Central memory CD8-positive, alpha-beta T cell (primary cell): ENCODE data around the gene RAB8B.
A peak's percentile ranks its signal among the peaks of the same experiment; 100 is the strongest.

ENCODE experiments used
- ATAC-seq: fragments of 150-1000 bp; cut with Tn5 transposase; replicated peaks from 2 replicates; pipeline ENCODE4 v1.10.0; 2022; ENCODE audit warnings: mild to moderate bottlenecking, moderate FRiP score, moderate number of reproducible peaks; ENCODE audit not compliant: poor library complexity, severe bottlenecking; ENCODE audit errors: extremely low read depth
- DNase-seq, 2 donors: peaks; one replicate each; pipeline ENCODE4 v3.0.0; 2021; ENCODE audit warnings: low spot score in 2 of 2
- H3K27ac Mint-ChIP-seq: one replicate; pipeline ENCODE4 v1.8.0; 2022; ENCODE audit warnings: low read depth, mild to moderate bottlenecking, moderate library complexity, mixed read lengths
- H3K27me3 Mint-ChIP-seq: one replicate; pipeline ENCODE4 v1.8.0; 2022; ENCODE audit warnings: mixed read lengths
- H3K36me3 Mint-ChIP-seq: one replicate; pipeline ENCODE4 v1.8.0; 2022; ENCODE audit warnings: mild to moderate bottlenecking, moderate library complexity, mixed read lengths; ENCODE audit not compliant: insufficient read depth
- H3K4me1 Mint-ChIP-seq: one replicate; pipeline ENCODE4 v1.8.0; 2022; ENCODE audit warnings: mixed read lengths
- H3K4me3 Mint-ChIP-seq: one replicate; pipeline ENCODE4 v1.8.0; 2022; ENCODE audit warnings: mild to moderate bottlenecking, moderate library complexity, mixed read lengths
- H3K9me3 Mint-ChIP-seq: one replicate; pipeline ENCODE4 v1.8.0; 2022; ENCODE audit warnings: mixed read lengths

The RAB8B gene

GRCh38 chr15:63188247-63188925 is 1.0 kb upstream of the RAB8B start:
- no peak for ATAC-seq
- Mint-ChIP-seq H3K9me3 (no peaks in the 10 kb centered on the region), H3K4me3 (peak overlapping the region; percentile 95), H3K36me3 (peaks cover 11% of the 10 kb centered on the region), H3K27me3 (no peaks in the 10 kb centered on the region), H3K4me1 (peaks cover 30% of the 10 kb centered on the region), H3K27ac (peak overlapping the region; percentile 93)
- DNase-seq: no peak

DNA sequence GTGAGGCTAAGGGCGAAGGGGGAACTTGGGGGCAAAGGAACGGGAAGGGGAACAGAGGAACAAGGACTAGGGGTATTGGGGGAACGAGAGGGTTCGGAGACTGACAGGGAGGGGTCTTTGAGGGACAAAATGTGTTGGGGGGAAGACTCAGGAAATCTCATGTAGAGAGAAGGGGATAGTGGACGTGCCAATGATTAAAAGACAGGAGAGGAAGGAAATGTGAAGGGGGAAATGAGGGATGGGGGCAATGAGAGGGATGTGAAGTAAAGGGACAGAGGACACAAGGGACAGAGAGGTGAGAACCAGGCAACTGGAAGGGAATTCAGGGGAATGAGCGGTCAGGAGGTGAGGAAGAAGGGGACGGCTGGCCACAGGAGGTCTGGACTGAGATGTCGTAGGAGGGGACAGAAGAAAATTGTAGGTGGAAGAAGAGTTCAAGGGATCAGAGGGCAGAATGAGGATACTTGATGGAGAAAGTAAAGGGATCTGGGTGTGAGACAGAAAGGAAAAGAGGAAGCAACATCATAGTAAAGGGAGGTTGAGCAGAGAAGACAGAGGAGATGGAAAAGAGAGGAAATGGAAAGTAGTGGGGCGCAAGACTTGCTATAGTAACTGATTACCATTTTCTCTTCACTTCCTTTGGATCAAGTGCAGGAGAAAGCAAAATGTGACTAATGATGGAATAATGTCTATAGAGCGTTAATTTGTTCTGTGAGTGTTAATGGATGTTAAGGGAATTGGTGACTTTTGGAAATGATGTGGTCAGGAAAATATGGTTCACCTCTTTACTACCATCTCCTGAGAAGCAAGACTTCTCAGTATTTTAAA is 749 bp downstream of the RAB8B start:
- H3K4me3 Mint-ChIP-seq: peak overlapping the region; percentile 95
- H3K9me3 Mint-ChIP-seq: no peaks in the 10 kb centered on the region
- H3K4me1 Mint-ChIP-seq: peaks cover 43% of the 10 kb centered on the region
- H3K36me3 Mint-ChIP-seq: peaks cover 11% of the 10 kb centered on the region
- no peaks in the 10 kb centered on the region for H3K27me3 Mint-ChIP-seq
- H3K27ac Mint-ChIP-seq: peak overlapping the region; percentile 93
- DNase-seq: no peak
- no peak for ATAC-seq

DNA sequence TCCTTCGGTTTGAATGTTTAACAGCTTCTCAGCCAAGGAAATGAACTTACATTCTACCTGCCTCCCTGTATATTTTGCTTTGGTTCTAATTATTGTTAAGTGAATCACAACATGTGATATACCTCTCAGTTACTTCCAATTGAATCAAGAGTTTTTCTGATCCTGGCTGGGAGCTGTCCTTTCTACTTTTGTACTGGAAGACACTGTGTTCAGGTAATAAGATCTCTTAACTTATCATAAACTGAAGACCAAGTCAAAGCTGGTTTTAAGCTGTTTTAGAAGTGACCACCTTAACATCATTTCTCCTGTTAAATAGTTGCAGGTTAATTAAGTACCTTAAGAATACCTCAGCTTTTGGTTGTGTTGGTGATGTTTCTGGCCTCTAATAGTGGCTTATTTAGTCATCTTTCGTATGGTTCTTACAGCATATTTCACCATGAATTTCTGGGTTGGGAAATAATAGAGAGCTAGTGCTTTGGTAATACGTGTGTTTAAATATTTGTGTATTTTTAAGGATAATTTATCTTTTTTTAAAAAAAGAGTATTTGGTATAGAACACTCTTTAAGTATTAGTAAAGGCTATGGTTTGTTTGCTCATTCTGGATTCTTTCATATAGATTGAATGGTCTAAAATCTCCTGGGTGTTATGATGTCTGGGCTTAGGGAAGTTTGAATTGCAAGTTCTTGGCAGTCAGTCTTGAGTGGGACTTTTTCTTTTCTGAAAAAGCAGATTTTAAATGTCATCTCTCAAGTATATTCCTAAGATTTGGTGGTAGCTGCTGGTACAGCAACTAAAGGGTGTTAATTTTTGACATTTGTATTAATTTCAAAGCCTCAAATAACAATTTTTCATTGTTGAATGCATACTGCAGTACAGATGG is 1.6 kb downstream of the RAB8B start:
- peak overlapping the region; percentile 95 for H3K4me3 Mint-ChIP-seq
- ATAC-seq: no peak
- peaks cover 51% of the 10 kb centered on the region for H3K4me1 Mint-ChIP-seq
- H3K27ac Mint-ChIP-seq: peak overlapping the region; percentile 93
- H3K27me3 Mint-ChIP-seq: no peaks in the 10 kb centered on the region
- no peaks in the 10 kb centered on the region for H3K9me3 Mint-ChIP-seq
- DNase-seq: no peak
- peaks cover 11% of the 10 kb centered on the region for H3K36me3 Mint-ChIP-seq

DNA sequence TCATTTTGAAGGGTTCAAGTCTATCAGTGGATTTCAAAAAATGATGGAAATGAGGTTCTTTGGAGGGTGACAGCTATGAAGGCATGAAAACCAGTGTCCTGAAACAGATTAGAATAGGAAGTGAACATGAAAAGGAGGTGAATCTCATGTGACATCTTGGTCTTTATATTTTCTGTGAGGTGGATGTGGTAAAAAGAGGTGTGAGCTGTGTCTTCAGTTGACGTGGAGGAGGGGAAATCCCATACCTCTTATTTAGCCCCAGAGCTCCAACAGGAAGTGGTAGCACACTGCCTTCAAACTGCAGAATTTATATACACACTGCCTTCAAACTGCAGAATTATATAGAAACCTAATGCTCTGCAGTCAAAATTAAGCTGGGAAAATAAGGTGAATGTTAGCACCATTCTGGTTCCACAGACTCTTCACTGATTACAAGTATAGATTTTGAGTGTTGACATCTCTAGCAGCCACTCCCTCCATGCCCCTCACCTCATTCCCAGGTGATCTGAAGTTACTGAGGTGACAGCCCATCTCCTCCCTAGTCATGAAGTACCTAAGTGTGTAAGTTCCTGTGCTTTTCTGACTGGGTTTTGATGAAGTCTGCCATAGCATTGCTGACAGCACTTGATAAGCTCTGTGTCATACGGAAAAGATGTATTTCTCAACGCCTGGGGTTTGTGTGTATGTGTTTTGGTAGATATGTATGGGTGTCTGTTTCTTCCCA is 2.7 kb downstream of the RAB8B start:
- Mint-ChIP-seq H3K9me3 (no peaks in the 10 kb centered on the region), H3K4me3 (peak overlapping the region; percentile 95), H3K36me3 (peaks cover 14% of the 10 kb centered on the region), H3K4me1 (peaks cover 60% of the 10 kb centered on the region), H3K27ac (peak overlapping the region; percentile 93), H3K27me3 (no peaks in the 10 kb centered on the region)
- peak; percentile 84 for ATAC-seq
- DNase-seq: peak; percentile 40 to 68

DNA sequence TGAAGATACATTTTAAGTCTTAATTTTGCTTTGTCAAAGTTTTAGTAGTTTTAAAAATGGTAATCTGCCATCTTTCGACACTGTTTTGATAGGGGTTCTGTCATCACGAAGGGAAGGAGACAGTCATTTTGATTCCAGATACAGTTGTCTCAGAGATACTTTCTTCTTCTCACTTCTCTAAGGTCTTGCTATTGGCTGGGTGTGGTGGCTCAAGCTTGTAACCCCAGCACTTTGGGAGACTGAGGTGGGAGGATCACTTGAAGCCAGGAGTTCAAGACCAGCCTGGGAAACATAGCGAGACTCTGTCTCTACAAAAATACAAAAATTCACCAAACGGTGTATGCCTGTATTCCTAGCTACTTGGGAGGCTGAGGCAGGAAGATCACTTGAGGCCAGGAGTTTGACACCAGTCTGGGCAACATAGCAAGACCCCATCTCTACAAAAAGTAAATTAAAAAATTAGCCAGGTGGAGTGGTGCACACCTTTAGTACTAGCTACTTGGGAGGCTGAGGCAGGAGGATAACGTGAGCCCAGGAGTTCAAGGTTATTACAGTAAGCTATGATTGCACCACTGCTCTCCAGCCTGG is 3.3 kb downstream of the RAB8B start:
- no peak for DNase-seq
- H3K36me3 Mint-ChIP-seq: peaks cover 17% of the 10 kb centered on the region
- no peak for ATAC-seq

GRCh38 chr15:63194302-63194701 is 4.9 kb downstream of the RAB8B start:
- H3K4me1 Mint-ChIP-seq: peaks cover 79% of the 10 kb centered on the region
- H3K36me3 Mint-ChIP-seq: peaks cover 25% of the 10 kb centered on the region
- ATAC-seq (no peak), DNase-seq (no peak)
- H3K27ac Mint-ChIP-seq: peak overlapping the region; percentile 93
- no peaks in the 10 kb centered on the region for H3K9me3 Mint-ChIP-seq
- no peaks in the 10 kb centered on the region for H3K27me3 Mint-ChIP-seq
- peak overlapping the region; percentile 95 for H3K4me3 Mint-ChIP-seq

More for the DNA sequence above, 3.3 kb downstream of the RAB8B start:
- Mint-ChIP-seq H3K9me3 (no peaks in the 10 kb centered on the region), H3K4me1 (peaks cover 64% of the 10 kb centered on the region), H3K4me3 (peak overlapping the region; percentile 95), H3K27ac (peak overlapping the region; percentile 93), H3K27me3 (no peaks in the 10 kb centered on the region)

DNA sequence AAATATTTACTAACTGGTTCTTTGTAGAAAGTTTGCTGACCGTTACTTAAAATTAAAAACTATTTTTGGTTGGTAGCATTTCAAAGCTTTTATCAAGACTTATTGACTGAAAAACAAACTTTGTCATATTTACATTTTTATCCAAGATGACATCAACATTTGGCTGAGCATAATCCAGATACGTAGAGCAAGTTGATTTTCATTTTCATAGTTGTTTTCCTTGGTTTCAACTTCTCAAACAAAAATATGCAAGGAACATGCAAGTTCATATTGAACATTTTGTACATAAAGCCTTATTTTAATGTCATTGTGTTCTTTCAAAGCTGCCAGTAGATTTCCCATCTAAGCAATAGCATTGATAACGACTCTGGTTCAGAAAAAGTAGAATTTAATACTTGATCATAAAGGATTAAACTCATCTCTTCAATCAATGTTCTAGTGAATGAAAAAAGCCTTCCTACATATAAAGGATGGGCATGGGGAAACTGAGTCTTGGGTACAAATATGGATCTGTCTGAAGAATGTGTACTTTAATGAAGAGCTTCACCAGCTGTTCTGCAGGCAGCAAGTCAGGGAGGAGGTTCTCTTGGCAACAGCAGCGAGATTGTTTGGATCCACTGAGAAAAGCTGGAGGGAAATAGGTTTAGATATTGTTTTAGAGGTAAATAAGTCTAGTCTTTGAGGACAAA is 5.6 kb downstream of the RAB8B start:
- H3K27ac Mint-ChIP-seq: peak overlapping the region; percentile 93
- no peaks in the 10 kb centered on the region for H3K27me3 Mint-ChIP-seq
- DNase-seq (no peak), ATAC-seq (no peak)
- no peaks in the 10 kb centered on the region for H3K9me3 Mint-ChIP-seq
- H3K4me3 Mint-ChIP-seq: peak overlapping the region; percentile 65
- peaks cover 22% of the 10 kb centered on the region for H3K36me3 Mint-ChIP-seq
- H3K4me1 Mint-ChIP-seq: peaks cover 81% of the 10 kb centered on the region

DNA sequence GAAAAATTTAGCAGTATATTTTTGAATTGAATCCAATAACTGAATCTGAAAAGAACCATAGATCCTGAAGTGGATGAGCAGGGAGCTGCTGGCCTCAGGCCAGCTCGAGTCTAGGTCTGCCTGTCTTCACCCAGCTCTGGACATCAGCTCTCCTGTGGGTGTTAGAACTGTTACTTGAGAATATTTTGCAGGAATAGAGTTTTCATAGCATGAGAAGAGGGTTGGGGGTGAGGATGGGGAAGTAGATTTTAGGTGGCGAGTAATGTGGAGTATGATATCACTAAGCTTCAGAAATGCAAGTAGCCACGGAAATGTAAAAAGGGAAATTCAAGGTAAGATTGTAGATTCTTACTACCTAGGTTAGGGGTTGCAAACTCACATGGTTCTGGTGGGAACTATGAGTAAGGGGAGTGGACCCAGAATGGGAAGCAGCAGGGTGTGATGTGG is 6.2 kb downstream of the RAB8B start:
- peaks cover 19% of the 10 kb centered on the region for H3K36me3 Mint-ChIP-seq

GRCh38 chr15:63196842-63197241 is 7.4 kb downstream of the RAB8B start:
- Mint-ChIP-seq H3K4me1 (peaks cover 79% of the 10 kb centered on the region), H3K27me3 (no peaks in the 10 kb centered on the region), H3K36me3 (peaks cover 21% of the 10 kb centered on the region), H3K9me3 (no peaks in the 10 kb centered on the region), H3K4me3 (no peak overlapping the region), H3K27ac (no peak overlapping the region)
- DNase-seq (no peak), ATAC-seq (no peak)

More for the DNA sequence above, 6.2 kb downstream of the RAB8B start:
- no peak for DNase-seq
- Mint-ChIP-seq H3K4me3 (peak overlapping the region; percentile 65), H3K9me3 (no peaks in the 10 kb centered on the region), H3K27me3 (no peaks in the 10 kb centered on the region), H3K27ac (peak overlapping the region; percentile 93), H3K4me1 (peaks cover 81% of the 10 kb centered on the region)
- ATAC-seq: no peak

- H3K36me3 Mint-ChIP-seq: peaks cover 25% of the 10 kb centered on the region
- H3K27me3 Mint-ChIP-seq: no peaks in the 10 kb centered on the region
- no peak overlapping the region for H3K27ac Mint-ChIP-seq
- no peaks in the 10 kb centered on the region for H3K9me3 Mint-ChIP-seq
- H3K4me3 Mint-ChIP-seq: no peak overlapping the region
- H3K4me1 Mint-ChIP-seq: peaks cover 77% of the 10 kb centered on the region
- no peak for DNase-seq
- ATAC-seq: no peak
Observed at GRCh38 chr15:63197626-63198025, 8.2 kb downstream of the RAB8B start.
